GM10847 (cell line): ENCODE measurements around the gene SPATA9.

Source experiments
- POLR2A ChIP-seq: IDR thresholded peaks from 2 replicates; pipeline ENCODE4 v1.6.1; 2011; ENCODE audit not compliant: insufficient read length; ENCODE audit errors: extremely low read depth

The SPATA9 gene

DNA sequence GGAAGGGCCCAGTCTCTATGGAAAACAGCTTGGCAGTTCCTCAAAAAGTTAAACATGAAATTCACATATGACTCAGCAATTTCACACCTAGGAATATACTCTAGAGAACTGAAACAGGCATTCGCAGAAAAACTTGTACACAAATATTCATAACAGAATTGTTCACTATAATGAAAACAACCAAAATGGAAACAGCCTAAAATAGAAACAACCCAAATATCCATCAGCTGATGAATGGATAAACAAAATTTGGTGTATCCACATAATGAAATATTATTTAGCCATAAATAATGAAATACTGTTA, 67.7 kb downstream of the SPATA9 start:
- TF ChIP-seq POLR2A: no peak

GRCh38 chr5:95613514-95613913, 69.3 kb downstream of the SPATA9 start:
- no peak for TF ChIP-seq POLR2A

DNA sequence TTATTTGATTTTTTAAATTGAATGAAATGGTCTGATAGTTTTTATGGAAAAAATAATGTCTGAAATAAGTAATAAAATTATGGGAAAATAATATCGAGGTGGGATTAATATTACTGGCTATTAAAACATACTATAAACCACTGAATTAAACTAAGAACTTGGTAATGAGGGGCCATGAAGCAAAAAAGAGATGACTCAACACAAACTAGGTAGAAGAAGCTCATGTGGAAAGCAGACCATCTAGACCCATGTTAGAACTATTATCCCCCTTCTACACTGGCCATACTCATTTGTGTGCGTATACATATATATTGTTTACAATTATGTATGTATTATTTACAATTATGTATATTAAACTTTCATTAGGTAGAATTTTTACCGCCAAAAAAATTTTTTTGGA, 71.4 kb downstream of the SPATA9 start:
- TF ChIP-seq POLR2A: no peak

DNA sequence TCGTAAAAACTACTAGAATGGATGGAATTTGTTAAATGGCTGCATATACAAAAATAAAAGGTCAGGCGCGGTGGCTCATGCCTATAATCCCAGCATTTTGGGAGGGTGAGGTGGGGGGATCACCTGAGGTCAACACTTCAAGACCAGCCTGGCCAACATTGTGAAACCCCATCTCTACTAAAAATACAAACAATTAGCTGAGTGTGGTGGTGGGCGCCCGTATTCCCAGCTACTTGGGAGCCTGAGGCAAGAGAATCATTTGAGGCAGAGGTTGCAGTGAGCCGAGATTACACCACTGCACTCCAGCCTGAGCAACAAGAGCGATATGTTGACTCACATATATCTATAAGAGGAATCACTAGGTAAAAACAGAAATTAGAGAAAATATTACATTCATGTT, 72.2 kb downstream of the SPATA9 start:
- TF ChIP-seq POLR2A: no peak

- no peak for TF ChIP-seq POLR2A
Observed at GRCh38 chr5:95609711-95610110, 73.1 kb downstream of the SPATA9 start.
